Esophagus squamous epithelium (tissue), 4 donors: ENCODE data around the gene MTNR1A.
A peak's percentile ranks its signal among the peaks of the same experiment; 100 is the strongest.

Source experiments
- CTCF ChIP-seq, 6 experiments: fragments of 450-650 bp in 4 of 6; fragments of 200-600 bp in 2 of 6; sonication (generic) in 2 of 6; IDR thresholded peaks; one replicate each; pipeline ENCODE4 v1.5.1; 2016 to 2019; ENCODE audit warnings: antibody characterized with exemption in 6 of 6, mild to moderate bottlenecking in 4 of 6, moderate library complexity in 4 of 6
- POLR2A ChIP-seq, 4 donors: fragments of 450-650 bp; IDR thresholded peaks; one replicate each; pipeline ENCODE4 v1.6.1; 2017; ENCODE audit warnings: antibody characterized with exemption in 4 of 4, mild to moderate bottlenecking in 4 of 4, moderate library complexity in 3 of 4

DNA sequence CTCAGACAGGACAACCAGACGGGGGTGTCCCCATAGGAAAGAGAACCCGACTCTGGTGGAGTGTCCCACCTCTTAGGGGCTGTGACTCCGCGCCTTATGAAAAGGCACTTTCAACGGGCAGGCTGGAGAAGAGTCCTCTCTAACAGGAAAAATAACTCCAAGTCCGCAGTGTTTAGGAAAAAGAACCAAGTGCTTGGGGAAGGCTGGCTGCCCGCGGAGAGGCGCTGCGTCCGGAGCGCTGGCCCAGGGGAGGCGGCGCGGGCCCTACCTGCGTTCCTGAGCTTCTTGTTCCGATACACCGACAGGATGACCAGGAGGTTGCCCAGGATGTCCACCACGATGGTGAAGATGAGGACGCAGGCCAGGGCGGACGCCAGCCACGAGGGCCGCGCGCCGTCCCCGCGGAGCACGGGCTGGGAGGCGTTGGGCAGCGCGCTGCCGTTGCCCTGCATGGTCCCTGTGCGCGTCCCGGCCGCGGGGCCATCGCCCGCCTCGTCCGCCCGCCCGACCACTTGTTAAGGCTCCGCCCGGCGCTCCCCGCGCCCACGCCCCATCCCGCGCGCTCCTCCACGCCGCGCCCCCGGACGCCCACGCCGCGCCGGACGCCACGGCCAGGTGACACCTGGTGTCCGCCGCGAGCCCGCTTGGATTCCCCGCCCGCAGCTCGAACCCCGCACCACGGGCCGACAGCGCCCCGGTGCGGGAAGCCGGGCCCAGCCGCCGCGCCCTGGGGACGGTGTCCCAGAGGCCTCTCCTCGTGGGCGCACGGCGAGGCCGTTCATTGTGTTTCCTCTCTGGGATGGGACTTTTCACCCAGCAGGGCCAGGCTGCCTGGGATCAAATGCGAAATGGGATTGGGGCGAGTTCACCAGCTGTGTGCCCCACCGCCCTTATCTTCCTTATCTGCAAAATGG lies at the start of gene MTNR1A:
- TF ChIP-seq CTCF (IDR thresholded peaks at IDR 0.05) (peak in 1 of 6 experiments; percentile 6), POLR2A (IDR thresholded peaks at IDR 0.05) (no peak)
